Stimulated activated CD4-positive, alpha-beta T cell treated with anti-CD3 and anti-CD28 coated beads, TNF-alpha, amount 100 ng/mL, for 24 hours (primary cell): ENCODE measurements around the gene FCN3.
"Not testable (repeated sequence)": the region's sequence is repeated elsewhere in the genome, so short reads cannot be mapped to it uniquely, and the experiment has no call there.

Experiments
- DNase-seq, 3 experiments: peaks; one replicate each; pipeline ENCODE4 v3.0.0-alpha.2; 2020; ENCODE audit warnings: low read depth in 3 of 3

The FCN3 gene

GRCh38 chr1:27399251-27400025, 24.8 kb upstream of the FCN3 start:
- DNase-seq, result no peak

- no peak for DNase-seq
These were observed 24.0 kb upstream of the FCN3 start for GRCh38 chr1:27398405-27399149.

- DNase-seq, result no peak
These were observed 23.1 kb upstream of the FCN3 start for GRCh38 chr1:27397749-27398148.

- no peak for DNase-seq
These were observed 22.5 kb upstream of the FCN3 start for GRCh38 chr1:27397110-27397509.

GRCh38 chr1:27395441-27396195, 21.0 kb upstream of the FCN3 start:
- DNase-seq, result peak; percentile 52 to 76 (median 68)

- DNase-seq, result no peak
These were observed 20.3 kb upstream of the FCN3 start for GRCh38 chr1:27394925-27395324.

- no peak for DNase-seq
These were observed 19.6 kb upstream of the FCN3 start for GRCh38 chr1:27394282-27394658.

- DNase-seq, result no peak
These were observed 19.1 kb upstream of the FCN3 start for GRCh38 chr1:27393641-27394281.

- DNase-seq, result no peak
These were observed 18.4 kb upstream of the FCN3 start for GRCh38 chr1:27392778-27393635.

- peak; percentile 85 to 96 (median 88) for DNase-seq
These were observed 17.6 kb upstream of the FCN3 start, which contains the start of gene GPR3 for GRCh38 chr1:27392096-27392777. GPR3 (plus strand) TSS chr1:27392622; CDS start chr1:27393799, 1,177 bp downstream.

GRCh38 chr1:27391511-27392095, 17.0 kb upstream of the FCN3 start:
- DNase-seq, result peak in 1 of 3 experiments; percentile 24

GRCh38 chr1:27388337-27389005, 13.8 kb upstream of the FCN3 start:
- peak; percentile 47 to 76 (median 57) for DNase-seq

GRCh38 chr1:27384797-27385196, 10.2 kb upstream of the FCN3 start:
- not testable (repeated sequence) for DNase-seq

- DNase-seq, result no peak
These were observed 9.0 kb upstream of the FCN3 start for GRCh38 chr1:27383661-27384060.

GRCh38 chr1:27383039-27383605, 8.5 kb upstream of the FCN3 start, which contains the start of gene CD164L2:
CD164L2 (minus strand) TSS chr1:27383333; CDS start chr1:27383239, 94 bp downstream.
- DNase-seq, result peak in 1 of 3 experiments; percentile 30

- DNase-seq, result no peak
These were observed 7.5 kb upstream of the FCN3 start for GRCh38 chr1:27381969-27382762.

GRCh38 chr1:27380766-27381733, 6.4 kb upstream of the FCN3 start:
- no peak for DNase-seq
